ENCODE results near the gene CARS2.
"Not testable (repeated sequence)": the region's sequence is repeated elsewhere in the genome, so short reads cannot be mapped to it uniquely, and the experiment has no call there.

The CARS2 gene

DNA sequence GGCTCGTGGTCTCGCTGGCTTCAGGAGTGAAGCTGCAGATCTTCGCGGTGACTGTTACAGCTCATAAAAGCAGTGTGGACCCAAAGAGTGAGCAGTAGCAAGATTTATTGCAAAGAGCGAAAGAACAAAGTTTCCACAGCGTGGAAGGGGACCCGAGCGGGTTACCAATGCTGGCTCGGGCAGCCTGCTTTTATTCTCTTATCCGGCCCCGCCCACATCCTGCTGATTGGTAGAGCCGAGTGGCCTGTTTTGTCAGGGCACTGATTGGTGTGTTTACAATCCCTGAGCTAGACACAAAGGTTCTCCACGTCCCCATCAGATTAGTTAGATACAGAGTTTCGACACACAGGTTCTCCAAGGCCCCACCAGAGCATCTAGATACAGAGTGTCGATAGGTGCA, 73.7 kb downstream of the CARS2 start:
- peaks cover 19 to 22% of the 10 kb centered on the region in 2 experiments for H3K4me1 ChIP-seq (ENCODE audit: control insufficient read depth in 1 of 2, insufficient read depth in 2 of 2, low read length in 2 of 2)
- H3K9me3 ChIP-seq (ENCODE audit: insufficient read depth, low read depth, low read length); H4K91ac ChIP-seq (ENCODE audit: low read depth, low read length); H2AFZ ChIP-seq (ENCODE audit: insufficient read depth, low read length, poor library complexity); H3K9ac ChIP-seq (ENCODE audit: low read length); H3K27me3 ChIP-seq (ENCODE audit: insufficient read depth, low read length); H2BK5ac ChIP-seq (ENCODE audit: low read depth, low read length, poor library complexity); H3K14ac ChIP-seq (ENCODE audit: low read length); H4K12ac ChIP-seq (ENCODE audit: low read depth, low read length); H3K27ac ChIP-seq (ENCODE audit: low read depth, low read length); H3K18ac ChIP-seq (ENCODE audit: low read length); H3K4me2 ChIP-seq (ENCODE audit: low read length); H4K8ac ChIP-seq (ENCODE audit: low read depth, low read length); H2BK12ac ChIP-seq (ENCODE audit: low read length); H3K23ac ChIP-seq (ENCODE audit: low read length); H2BK120ac ChIP-seq (ENCODE audit: insufficient read depth, low read length, poor library complexity); H3K4ac ChIP-seq (ENCODE audit: low read depth, low read length); H3K4me3 ChIP-seq (ENCODE audit: low read depth, low read length); DNase-seq; H2AK5ac ChIP-seq (ENCODE audit: low read length): not testable (repeated sequence)
- no CpG with 5 or more reads among the region's 15 CpGs for WGBS (ENCODE audit: extremely low coverage, insufficient coverage, insufficient read length)
- H3K36me3 ChIP-seq (ENCODE audit: control insufficient read depth in 1 of 2, insufficient read depth in 2 of 2, low read length in 2 of 2), result peaks cover 35 to 38% of the 10 kb centered on the region in 2 experiments
- H3K79me1 ChIP-seq (ENCODE audit: low read length), result peaks cover 14% of the 10 kb centered on the region
- peaks cover 12% of the 10 kb centered on the region for H3K79me2 ChIP-seq (ENCODE audit: control insufficient read depth, insufficient read depth, low read length, poor library complexity)

DNA sequence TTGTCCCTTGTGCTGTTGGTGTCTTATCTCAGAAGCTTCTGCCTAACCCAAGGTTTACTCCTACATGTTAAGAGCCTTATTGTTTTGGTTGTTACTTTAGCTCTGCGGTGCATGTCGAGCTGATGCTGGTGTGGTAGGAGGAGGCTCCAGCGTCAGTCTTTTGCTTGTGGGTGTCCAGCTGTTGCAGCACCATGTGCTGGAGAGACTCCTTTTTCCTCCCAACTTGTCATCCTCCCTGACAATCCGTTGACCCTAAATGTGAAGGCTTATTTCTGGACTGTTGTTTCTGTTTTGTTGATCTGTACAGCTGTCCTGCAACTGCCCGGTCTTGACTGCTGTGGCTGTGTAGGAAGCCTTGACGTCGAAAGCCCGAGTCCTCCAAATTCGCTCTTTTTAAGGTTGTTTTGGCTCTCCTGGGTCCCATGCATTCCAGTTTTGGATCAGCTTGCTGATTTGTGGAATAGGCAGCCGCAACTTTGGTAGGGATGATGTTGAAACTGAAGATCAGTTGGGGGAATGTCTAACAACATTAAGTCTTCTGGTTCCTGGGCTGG, 75.3 kb downstream of the CARS2 start:
- no peak overlapping the region for H3K27ac ChIP-seq (ENCODE audit: low read depth, low read length)
- no peak overlapping the region for H3K23ac ChIP-seq (ENCODE audit: low read length)
- no peak overlapping the region for H4K91ac ChIP-seq (ENCODE audit: low read depth, low read length)
- H3K4me1 ChIP-seq (ENCODE audit: control insufficient read depth in 1 of 2, insufficient read depth in 2 of 2, low read length in 2 of 2), result peaks cover 25 to 29% of the 10 kb centered on the region in 2 experiments
- no peak overlapping the region for H3K14ac ChIP-seq (ENCODE audit: low read length)
- H3K79me1 ChIP-seq (ENCODE audit: low read length), result peaks cover 17% of the 10 kb centered on the region
- no CpG with 5 or more reads among the region's 10 CpGs for WGBS (ENCODE audit: extremely low coverage, insufficient coverage, insufficient read length)
- H3K36me3 ChIP-seq (ENCODE audit: control insufficient read depth in 1 of 2, insufficient read depth in 2 of 2, low read length in 2 of 2), result peaks cover 19 to 22% of the 10 kb centered on the region in 2 experiments
- peaks cover 12% of the 10 kb centered on the region for H3K79me2 ChIP-seq (ENCODE audit: control insufficient read depth, insufficient read depth, low read length, poor library complexity)
- H2BK12ac ChIP-seq (ENCODE audit: low read length), result no peak overlapping the region
- H3K18ac ChIP-seq (ENCODE audit: low read length), result no peak overlapping the region
- peaks cover 3% of the 10 kb centered on the region for H3K9me3 ChIP-seq (ENCODE audit: insufficient read depth, low read depth, low read length)
- no peak overlapping the region for H4K8ac ChIP-seq (ENCODE audit: low read depth, low read length)
- no peak overlapping the region for H3K4me2 ChIP-seq (ENCODE audit: low read length)
- no peak for DNase-seq
- H2BK5ac ChIP-seq (ENCODE audit: low read depth, low read length, poor library complexity), result no peak overlapping the region
- H3K27me3 ChIP-seq (ENCODE audit: insufficient read depth, low read length), result no peaks in the 10 kb centered on the region
- no peak overlapping the region for H2AFZ ChIP-seq (ENCODE audit: insufficient read depth, low read length, poor library complexity)
- no peak overlapping the region for H4K12ac ChIP-seq (ENCODE audit: low read depth, low read length)
- H3K4ac ChIP-seq (ENCODE audit: low read depth, low read length), result peak overlapping the region; percentile 67
- H2AK5ac ChIP-seq (ENCODE audit: low read length), result no peak overlapping the region
- no peak overlapping the region for H2BK120ac ChIP-seq (ENCODE audit: insufficient read depth, low read length, poor library complexity)
- no peak overlapping the region for H3K4me3 ChIP-seq (ENCODE audit: low read depth, low read length)
- H3K9ac ChIP-seq (ENCODE audit: low read length), result no peak overlapping the region

DNA sequence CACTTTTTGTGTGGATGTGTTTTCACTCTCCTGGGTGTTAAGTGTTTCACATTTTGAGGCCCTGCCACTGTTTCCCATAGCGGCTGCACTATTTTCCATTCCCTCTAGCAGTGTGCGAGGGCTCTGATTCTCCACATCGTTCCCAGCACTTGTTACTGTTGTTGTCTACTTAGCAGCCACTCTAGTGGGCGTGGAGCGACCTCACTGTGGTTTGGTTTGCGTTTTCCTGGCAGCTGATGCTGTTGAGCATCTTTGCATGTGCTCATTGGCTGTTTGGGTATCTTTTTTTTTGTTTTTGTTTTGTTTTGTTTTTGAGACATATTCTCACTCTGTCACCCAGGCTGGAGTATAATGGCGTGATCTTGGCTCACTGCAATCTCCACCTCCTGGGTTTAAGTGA, 76.2 kb downstream of the CARS2 start:
- no peak overlapping the region for H3K23ac ChIP-seq (ENCODE audit: low read length)
- no peak overlapping the region for H2BK5ac ChIP-seq (ENCODE audit: low read depth, low read length, poor library complexity)
- no peak overlapping the region for H4K12ac ChIP-seq (ENCODE audit: low read depth, low read length)
- no peak overlapping the region for H3K27ac ChIP-seq (ENCODE audit: low read depth, low read length)
- peak overlapping the region; percentile 16 for H3K14ac ChIP-seq (ENCODE audit: low read length)
- H4K91ac ChIP-seq (ENCODE audit: low read depth, low read length), result peak overlapping the region; percentile 27
- H3K9ac ChIP-seq (ENCODE audit: low read length), result no peak overlapping the region
- peaks cover 17% of the 10 kb centered on the region for H3K79me1 ChIP-seq (ENCODE audit: low read length)
- WGBS (ENCODE audit: extremely low coverage, insufficient coverage, insufficient read length), result no CpG with 5 or more reads among the region's 7 CpGs
- no peak overlapping the region for H4K8ac ChIP-seq (ENCODE audit: low read depth, low read length)
- peak overlapping the region; percentile 49 for H3K18ac ChIP-seq (ENCODE audit: low read length)
- no peak overlapping the region for H2AFZ ChIP-seq (ENCODE audit: insufficient read depth, low read length, poor library complexity)
- peaks cover 28 to 29% of the 10 kb centered on the region in 2 experiments for H3K4me1 ChIP-seq (ENCODE audit: control insufficient read depth in 1 of 2, insufficient read depth in 2 of 2, low read length in 2 of 2)
- H3K4me3 ChIP-seq (ENCODE audit: low read depth, low read length), result no peak overlapping the region
- no peak for DNase-seq
- peaks cover 20% of the 10 kb centered on the region for H3K79me2 ChIP-seq (ENCODE audit: control insufficient read depth, insufficient read depth, low read length, poor library complexity)
- H2BK120ac ChIP-seq (ENCODE audit: insufficient read depth, low read length, poor library complexity), result no peak overlapping the region
- H3K9me3 ChIP-seq (ENCODE audit: insufficient read depth, low read depth, low read length), result peaks cover 1% of the 10 kb centered on the region
- H3K27me3 ChIP-seq (ENCODE audit: insufficient read depth, low read length), result no peaks in the 10 kb centered on the region
- no peak overlapping the region for H3K4me2 ChIP-seq (ENCODE audit: low read length)
- H2AK5ac ChIP-seq (ENCODE audit: low read length), result no peak overlapping the region
- peak overlapping the region; percentile 51 for H2BK12ac ChIP-seq (ENCODE audit: low read length)
- H3K36me3 ChIP-seq (ENCODE audit: control insufficient read depth in 1 of 2, insufficient read depth in 2 of 2, low read length in 2 of 2), result peaks cover 18 to 19% of the 10 kb centered on the region in 2 experiments
- peak overlapping the region; percentile 74 for H3K4ac ChIP-seq (ENCODE audit: low read depth, low read length)

DNA sequence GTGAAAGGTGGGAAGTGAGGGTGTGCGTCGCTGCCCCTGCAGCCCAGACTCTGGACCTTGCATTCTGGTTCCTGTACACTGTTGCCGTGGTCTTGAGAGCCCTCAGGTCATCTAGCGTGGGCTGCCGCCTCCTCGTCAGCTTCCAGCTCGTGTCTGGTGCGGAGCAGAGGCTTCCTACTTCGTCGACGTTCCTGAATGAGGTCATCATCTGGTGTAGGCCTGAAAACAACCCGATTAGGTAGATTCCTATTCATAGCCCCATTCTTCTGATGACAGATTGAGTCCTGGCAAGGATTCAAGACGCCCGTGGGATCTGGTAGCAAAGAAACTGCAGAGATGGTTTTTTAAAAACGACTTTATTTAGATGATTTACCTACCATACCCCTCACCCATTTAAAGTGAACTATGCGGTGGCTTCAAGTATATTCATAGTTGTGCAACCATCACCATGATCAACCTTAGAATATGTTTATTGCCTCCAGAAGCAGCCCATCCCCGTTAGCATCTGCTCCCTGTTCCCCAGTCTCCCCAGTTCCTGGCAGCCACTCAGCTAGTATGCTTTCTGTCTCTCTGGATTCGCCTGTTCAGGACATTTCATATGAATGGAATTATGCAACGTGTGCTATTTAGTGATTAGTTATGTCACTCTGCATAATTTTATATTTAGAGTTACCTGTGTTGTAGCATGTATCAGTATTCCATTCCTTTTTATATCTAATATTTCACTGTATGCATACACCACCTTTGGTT, 76.8 kb downstream of the CARS2 start:
- Histone ChIP-seq H2BK12ac (ENCODE audit: low read length) (peak overlapping the region; percentile 82), H3K4me2 (ENCODE audit: low read length) (peak overlapping the region; percentile 44), H2AFZ (ENCODE audit: insufficient read depth, low read length, poor library complexity) (no peak overlapping the region), H3K36me3 (ENCODE audit: control insufficient read depth in 1 of 2, insufficient read depth in 2 of 2, low read length in 2 of 2) (peaks cover 15 to 16% of the 10 kb centered on the region in 2 experiments), H4K8ac (ENCODE audit: low read depth, low read length) (peak overlapping the region; percentile 83), H4K91ac (ENCODE audit: low read depth, low read length) (peak overlapping the region; percentile 82), H3K4me3 (ENCODE audit: low read depth, low read length) (no peak overlapping the region), H3K4me1 (ENCODE audit: control insufficient read depth in 1 of 2, insufficient read depth in 2 of 2, low read length in 2 of 2) (peaks cover 29% of the 10 kb centered on the region in 2 experiments), H4K12ac (ENCODE audit: low read depth, low read length) (no peak overlapping the region), H2AK5ac (ENCODE audit: low read length) (peak overlapping the region; percentile 67), H3K4ac (ENCODE audit: low read depth, low read length) (peak overlapping the region; percentile 41), H3K27me3 (ENCODE audit: insufficient read depth, low read length) (no peaks in the 10 kb centered on the region), H3K9ac (ENCODE audit: low read length) (no peak overlapping the region), H3K14ac (ENCODE audit: low read length) (peak overlapping the region; percentile 78), H2BK120ac (ENCODE audit: insufficient read depth, low read length, poor library complexity) (peak overlapping the region; percentile 89), H3K9me3 (ENCODE audit: insufficient read depth, low read depth, low read length) (no peaks in the 10 kb centered on the region), H3K27ac (ENCODE audit: low read depth, low read length) (peak overlapping the region; percentile 97), H3K79me1 (ENCODE audit: low read length) (peaks cover 17% of the 10 kb centered on the region), H2BK5ac (ENCODE audit: low read depth, low read length, poor library complexity) (peak overlapping the region; percentile 95), H3K79me2 (ENCODE audit: control insufficient read depth, insufficient read depth, low read length, poor library complexity) (peaks cover 22% of the 10 kb centered on the region), H3K23ac (ENCODE audit: low read length) (no peak overlapping the region), H3K18ac (ENCODE audit: low read length) (peak overlapping the region; percentile 93)
- DNase-seq, result peak; percentile 30 to 51
- no CpG with 5 or more reads among the region's 19 CpGs for WGBS (ENCODE audit: extremely low coverage, insufficient coverage, insufficient read length)

All from trophoblast cell (in vitro differentiated cells and primary cell).